HEK293 (cell line): ENCODE results near the gene LRRC47.

ENCODE experiments used
- CTCF ChIA-PET: fragments of 350-600 bp; formaldehyde crosslinking; extraction: SDS; loops from one replicate; lab custom pipeline; 2021; ENCODE audit warnings: antibody characterized with exemption; lab: Yijun Ruan, JAX
- POLR2A ChIA-PET: fragments of 300-600 bp; formaldehyde crosslinking; extraction: SDS; loops from one replicate; lab custom pipeline; 2020; ENCODE audit warnings: antibody characterized with exemption, inconsistent platforms; lab: Yijun Ruan, JAX
- H3K27ac ChIP-seq: fragments of 200-500 bp; sonication (Bioruptor generic); 2 replicates; pipeline ENCODE4 v1.5.1; 2014; ENCODE audit warnings: low read depth, low read length, control low read depth, inconsistent platforms; ENCODE audit errors: extremely low read depth
- H3K36me3 ChIP-seq, 2 experiments: fragments of 200-500 bp in 1 of 2; sonication (Bioruptor generic) in 1 of 2; 1 replicate in 1 of 2; 2 replicates in 1 of 2; pipeline ENCODE4 v1.5.1; 2014 to 2017; ENCODE audit warnings: inconsistent platforms in 2 of 2, low read length in 2 of 2; ENCODE audit not compliant: control insufficient read depth in 2 of 2, insufficient read depth in 1 of 2
- H3K4me1 ChIP-seq: fragments of 200-500 bp; sonication (Bioruptor generic); 2 replicates; pipeline ENCODE4 v1.5.1; 2014; ENCODE audit warnings: mild to moderate bottlenecking, low read length, inconsistent platforms; ENCODE audit not compliant: control insufficient read depth, insufficient read depth
- H3K4me3 ChIP-seq: 2 replicates; pipeline ENCODE4 v1.5.1; 2011; ENCODE audit warnings: low read depth, mild to moderate bottlenecking, control low read depth, low read length, moderate library complexity
- H3K9me3 ChIP-seq: fragments of 200-500 bp; sonication (Bioruptor generic); 2 replicates; pipeline ENCODE4 v1.5.1; 2014; ENCODE audit warnings: low read depth, low read length, inconsistent platforms; ENCODE audit not compliant: control insufficient read depth, insufficient read depth
- FEZF1 ChIP-seq: fragments of 450-650 bp; formaldehyde crosslinking; IDR thresholded peaks from 2 replicates; pipeline ENCODE4 v1.5.1; 2016; ENCODE audit warnings: missing biosample characterization, missing genetic modification characterization
- GFI1B ChIP-seq: fragments of 450-650 bp; formaldehyde crosslinking; IDR thresholded peaks from 2 replicates; pipeline ENCODE4 v1.5.1; 2016; ENCODE audit warnings: missing biosample characterization, missing genetic modification characterization
- GLI2 ChIP-seq: fragments of 450-650 bp; formaldehyde crosslinking; IDR thresholded peaks from 2 replicates; pipeline ENCODE4; 2017; ENCODE audit warnings: missing biosample characterization, missing genetic modification characterization, low read depth, borderline replicate concordance
- GLIS2 ChIP-seq: fragments of 450-650 bp; formaldehyde crosslinking; IDR thresholded peaks from 2 replicates; pipeline ENCODE4 v1.5.1; 2016; ENCODE audit warnings: missing biosample characterization, missing genetic modification characterization
- KLF16 ChIP-seq: fragments of 450-650 bp; formaldehyde crosslinking; IDR thresholded peaks from 2 replicates; pipeline ENCODE4 v1.5.1; 2017; ENCODE audit warnings: missing biosample characterization, missing genetic modification characterization
- OSR2 ChIP-seq: fragments of 450-650 bp; formaldehyde crosslinking; IDR thresholded peaks from 2 replicates; pipeline ENCODE4 v1.5.1; 2016; ENCODE audit warnings: missing biosample characterization, missing genetic modification characterization
- SETDB1 ChIP-seq: IDR thresholded peaks from one replicate; pipeline ENCODE4 v1.6.1; 2017; ENCODE audit warnings: mild to moderate bottlenecking, low read length, moderate library complexity, mixed read lengths; ENCODE audit not compliant: insufficient read length
- SP7 ChIP-seq: fragments of 450-650 bp; formaldehyde crosslinking; IDR thresholded peaks from 2 replicates; pipeline ENCODE4 v1.5.1; 2016; ENCODE audit warnings: missing biosample characterization, missing genetic modification characterization
- ZNF114 ChIP-seq: fragments of 450-650 bp; formaldehyde crosslinking; IDR thresholded peaks from 2 replicates; pipeline ENCODE4 v1.5.0; 2017; ENCODE audit warnings: missing biosample characterization, missing genetic modification characterization
- ZNF140 ChIP-seq: fragments of 450-650 bp; formaldehyde crosslinking; IDR thresholded peaks from 2 replicates; pipeline ENCODE4 v1.5.1; 2016; ENCODE audit warnings: missing biosample characterization, missing genetic modification characterization
- ZNF169 ChIP-seq: fragments of 450-650 bp; formaldehyde crosslinking; IDR thresholded peaks from 2 replicates; pipeline ENCODE4 v1.5.1; 2016; ENCODE audit warnings: missing biosample characterization, missing genetic modification characterization
- ZNF223 ChIP-seq: fragments of 450-650 bp; formaldehyde crosslinking; IDR thresholded peaks from 2 replicates; pipeline ENCODE4 v1.5.1; 2016; ENCODE audit warnings: missing biosample characterization, missing genetic modification characterization
- ZNF280C ChIP-seq: fragments of 450-650 bp; formaldehyde crosslinking; IDR thresholded peaks from 2 replicates; pipeline ENCODE4 v1.5.1; 2016; ENCODE audit warnings: missing biosample characterization, missing genetic modification characterization
- ZNF292 ChIP-seq: fragments of 450-650 bp; formaldehyde crosslinking; IDR thresholded peaks from 2 replicates; pipeline ENCODE4 v1.5.1; 2016; ENCODE audit warnings: low read depth, missing biosample characterization, missing genetic modification characterization, borderline replicate concordance
- ZNF302 ChIP-seq: fragments of 450-650 bp; formaldehyde crosslinking; IDR thresholded peaks from 2 replicates; pipeline ENCODE4 v1.5.1; 2016; ENCODE audit warnings: missing biosample characterization, missing genetic modification characterization, low read depth
- ZNF391 ChIP-seq: fragments of 450-650 bp; formaldehyde crosslinking; IDR thresholded peaks from 2 replicates; pipeline ENCODE4 v1.5.1; 2016; ENCODE audit warnings: low read depth, missing biosample characterization, missing genetic modification characterization, borderline replicate concordance
- ZNF580 ChIP-seq: fragments of 450-650 bp; formaldehyde crosslinking; IDR thresholded peaks from 2 replicates; pipeline ENCODE4 v1.5.1; 2016; ENCODE audit warnings: missing biosample characterization, missing genetic modification characterization
- ZNF626 ChIP-seq: fragments of 450-650 bp; sonication (Bioruptor Pico); formaldehyde crosslinking; IDR thresholded peaks from 2 replicates; pipeline ENCODE4 v1.5.1; 2018; ENCODE audit warnings: missing biosample characterization, missing genetic modification characterization, inconsistent platforms
- ZNF639 ChIP-seq: fragments of 450-650 bp; formaldehyde crosslinking; IDR thresholded peaks from 2 replicates; pipeline ENCODE4 v1.5.1; 2016; ENCODE audit warnings: missing biosample characterization, missing genetic modification characterization
- ZNF658 ChIP-seq: fragments of 450-650 bp; formaldehyde crosslinking; IDR thresholded peaks from 2 replicates; pipeline ENCODE4; 2016; ENCODE audit warnings: missing biosample characterization, missing genetic modification characterization
- ZNF660 ChIP-seq: fragments of 450-650 bp; IDR thresholded peaks from 2 replicates; pipeline ENCODE4 v1.5.1; 2018; ENCODE audit warnings: missing biosample characterization, mild to moderate bottlenecking, missing genetic modification characterization
- ZNF837 ChIP-seq: fragments of 450-650 bp; formaldehyde crosslinking; IDR thresholded peaks from 2 replicates; pipeline ENCODE4 v1.5.1; 2016; ENCODE audit warnings: missing biosample characterization, missing genetic modification characterization
- ZNF843 ChIP-seq: fragments of 450-650 bp; formaldehyde crosslinking; IDR thresholded peaks from 2 replicates; pipeline ENCODE4 v1.5.1; 2016; ENCODE audit warnings: missing biosample characterization, missing genetic modification characterization

Gene LRRC47

GRCh38 chr1:3733094-3733882 lies 63.0 kb downstream of the LRRC47 start:
- Histone ChIP-seq H3K4me3 (no peak overlapping the region), H3K9me3 (no peaks in the 10 kb centered on the region), H3K27ac (no peak overlapping the region), H3K36me3 (peaks cover 3 to 99% of the 10 kb centered on the region in 2 experiments; a peak in 2 of 3 replicates), H3K4me1 (no peaks in the 10 kb centered on the region)
- ChIA-PET CTCF (interaction anchor here (0.6 to 1.6 kb wide), 2 partner anchors 9 to 37 kb away, joined by 5 to 6 read pairs; no protein-coding TSS in a partner anchor), POLR2A (interaction anchor here (1.2 kb wide), 1 partner anchor 9 kb away, joined by 4 read pairs; no protein-coding TSS in a partner anchor)
- no peak for TF ChIP-seq ZNF843
- no peak for TF ChIP-seq ZNF639 (tag by site-specific recombination)
- TF ChIP-seq ZNF302 (tag by site-specific recombination): no peak
- no peak for TF ChIP-seq ZNF626 (tag by site-specific recombination)
- no peak for TF ChIP-seq FEZF1 (tag by site-specific recombination)
- TF ChIP-seq GFI1B (tag by site-specific recombination): no peak
- no peak for TF ChIP-seq GLI2 (tag by site-specific recombination)
- no peak for TF ChIP-seq SETDB1
- TF ChIP-seq ZNF114 (tag by site-specific recombination): no peak
- TF ChIP-seq ZNF660 (tag by site-specific recombination): no peak
- TF ChIP-seq ZNF658 (tag by site-specific recombination): no peak
- no peak for TF ChIP-seq OSR2 (tag by site-specific recombination)
- TF ChIP-seq KLF16: no peak
- no peak for TF ChIP-seq ZNF580 (tag by site-specific recombination)
- TF ChIP-seq ZNF140: no peak
- no peak for TF ChIP-seq ZNF292 (tag by site-specific recombination)
- no peak for TF ChIP-seq ZNF169 (tag by site-specific recombination)
- TF ChIP-seq ZNF391 (tag by site-specific recombination): no peak
- TF ChIP-seq ZNF223 (tag by site-specific recombination): no peak
- TF ChIP-seq SP7 (tag by site-specific recombination): no peak

- CTCF ChIA-PET: interaction anchor here (1.0 to 1.6 kb wide), 2 partner anchors 8 to 280 kb away, joined by 3 to 6 read pairs; no protein-coding TSS in a partner anchor
- Histone ChIP-seq H3K36me3 (peaks cover 2 to 99% of the 10 kb centered on the region in 2 experiments; a peak in 2 of 3 replicates), H3K27ac (no peak overlapping the region), H3K4me1 (no peaks in the 10 kb centered on the region), H3K4me3 (no peak overlapping the region), H3K9me3 (no peaks in the 10 kb centered on the region)
- POLR2A ChIA-PET: no interaction called here
- no peak for TF ChIP-seq ZNF280C (tag by site-specific recombination)
- peak; percentile 1; the same call in 1 of the 2 replicates for TF ChIP-seq GLIS2 (tag by site-specific recombination)
- TF ChIP-seq ZNF837 (tag by site-specific recombination): 0 out of 2 replicates have a peak, but pooled peaks have one; percentile 12
Measured at GRCh38 chr1:3732434-3733093, 63.7 kb downstream of the LRRC47 start.
